H9 (cell line): ENCODE results near the gene HIPK2. TPM values are rescaled to one million over a fixed set of nuclear protein-coding genes. Genes with fewer than 3 reads are reported as not detected.

Experiments
- DNase-seq: peaks from one replicate; pipeline ENCODE4 v3.0.0-alpha.2; 2017
- H2AFZ ChIP-seq: one replicate; pipeline ENCODE4 v1.6.1; 2013; ENCODE audit warnings: mild to moderate bottlenecking, low read length, control low read depth, moderate library complexity
- H2AK5ac ChIP-seq: 2 replicates; pipeline ENCODE4 v1.6.1; 2013; ENCODE audit warnings: low read length, control low read depth, mixed read lengths; ENCODE audit not compliant: insufficient read length
- H2BK120ac ChIP-seq: one replicate; pipeline ENCODE4 v1.6.1; 2013; ENCODE audit warnings: low read depth, mild to moderate bottlenecking, low read length, control low read depth, inconsistent platforms; ENCODE audit not compliant: poor library complexity, severe bottlenecking
- H2BK12ac ChIP-seq: 2 replicates; pipeline ENCODE4 v1.6.1; 2013; ENCODE audit warnings: low read length, control low read depth, mixed read lengths, low read depth; ENCODE audit not compliant: insufficient read length
- H2BK15ac ChIP-seq: 2 replicates; pipeline ENCODE4 v1.6.1; 2013; ENCODE audit warnings: low read depth, low read length, control low read depth
- H2BK20ac ChIP-seq: one replicate; pipeline ENCODE4 v1.6.1; 2013; ENCODE audit warnings: low read depth, mild to moderate bottlenecking, low read length, control low read depth, inconsistent platforms; ENCODE audit not compliant: poor library complexity, severe bottlenecking
- H2BK5ac ChIP-seq: 2 replicates; pipeline ENCODE4 v1.6.1; 2013; ENCODE audit warnings: low read length, control low read depth, mixed read lengths; ENCODE audit not compliant: insufficient read length
- H3K14ac ChIP-seq: 2 replicates; pipeline ENCODE4 v1.6.1; 2013; ENCODE audit warnings: low read length, control low read depth; ENCODE audit not compliant: insufficient read depth
- H3K18ac ChIP-seq: 2 replicates; pipeline ENCODE4 v1.6.1; 2013; ENCODE audit warnings: low read depth, mild to moderate bottlenecking, mixed read lengths, low read length, control low read depth; ENCODE audit not compliant: insufficient read length
- H3K23ac ChIP-seq: 2 replicates; pipeline ENCODE4 v1.6.1; 2013; ENCODE audit warnings: low read length, control low read depth, mixed read lengths, low read depth; ENCODE audit not compliant: insufficient read length
- H3K23me2 ChIP-seq: 2 replicates; pipeline ENCODE4 v1.6.1; 2013; ENCODE audit warnings: low read depth, mild to moderate bottlenecking, mixed read lengths, low read length, control low read depth; ENCODE audit not compliant: insufficient read length, poor library complexity, severe bottlenecking
- H3K27ac ChIP-seq: 2 replicates; pipeline ENCODE4 v1.5.1; 2013; ENCODE audit warnings: low read length, control low read depth, mixed read lengths, low read depth; ENCODE audit not compliant: insufficient read length
- H3K27me3 ChIP-seq: 2 replicates; pipeline ENCODE4 v1.6.1; 2013; ENCODE audit warnings: low read length, control low read depth, inconsistent platforms; ENCODE audit not compliant: insufficient read depth
- H3K4ac ChIP-seq: 2 replicates; pipeline ENCODE4 v1.6.1; 2013; ENCODE audit warnings: low read depth, mild to moderate bottlenecking, control low read depth, inconsistent platforms, low read length, moderate library complexity
- H3K4me1 ChIP-seq: 2 replicates; pipeline ENCODE4 v1.6.1; 2013; ENCODE audit warnings: low read length, control low read depth, inconsistent platforms; ENCODE audit not compliant: insufficient read depth
- H3K4me2 ChIP-seq: 2 replicates; pipeline ENCODE4 v1.6.1; 2013; ENCODE audit warnings: low read length, control low read depth, mixed read lengths; ENCODE audit not compliant: insufficient read length, insufficient read depth
- H3K56ac ChIP-seq: 2 replicates; pipeline ENCODE4 v1.6.1; 2013; ENCODE audit warnings: low read depth, mild to moderate bottlenecking, mixed read lengths, low read length, control low read depth; ENCODE audit not compliant: insufficient read length
- H3K79me1 ChIP-seq: 2 replicates; pipeline ENCODE4 v1.6.1; 2013; ENCODE audit warnings: low read depth, mild to moderate bottlenecking, moderate library complexity, low read length, control low read depth, inconsistent platforms; ENCODE audit not compliant: insufficient read depth, poor library complexity, severe bottlenecking
- H3K79me2 ChIP-seq: 2 replicates; pipeline ENCODE4 v1.6.1; 2013; ENCODE audit warnings: low read length, control low read depth, inconsistent platforms; ENCODE audit not compliant: insufficient read depth
- H3K9ac ChIP-seq: 2 replicates; pipeline ENCODE4 v1.6.1; 2013; ENCODE audit warnings: low read length, control low read depth, mixed read lengths; ENCODE audit not compliant: insufficient read length; ENCODE audit errors: extremely low read depth
- H3K9me3 ChIP-seq: one replicate; pipeline ENCODE4 v1.6.1; 2013; ENCODE audit warnings: low read depth, low read length, inconsistent platforms; ENCODE audit not compliant: control insufficient read depth
- H3T11ph ChIP-seq: one replicate; pipeline ENCODE4 v1.6.1; 2013; ENCODE audit warnings: mild to moderate bottlenecking, low read length, control low read depth, inconsistent platforms
- H4K20me1 ChIP-seq: one replicate; pipeline ENCODE4 v1.6.1; 2013; ENCODE audit not compliant: control insufficient read depth, insufficient read length, insufficient read depth
- H4K5ac ChIP-seq: 2 replicates; pipeline ENCODE4 v1.6.1; 2013; ENCODE audit warnings: low read depth, mild to moderate bottlenecking, mixed read lengths, low read length, control low read depth; ENCODE audit not compliant: insufficient read length
- H4K8ac ChIP-seq: replicated peaks from 2 replicates; pipeline ENCODE4 v1.6.1; 2013; ENCODE audit warnings: low read length, control low read depth, mixed read lengths, low read depth; ENCODE audit not compliant: insufficient read length
- H4K91ac ChIP-seq: 2 replicates; pipeline ENCODE4 v1.6.1; 2013; ENCODE audit warnings: low read depth, mild to moderate bottlenecking, moderate library complexity, mixed read lengths, low read length, control low read depth; ENCODE audit not compliant: insufficient read length
- H3K27ac Mint-ChIP-seq, 3 experiments: 2 replicates in 2 of 3; 3 replicates in 1 of 3; pipeline ENCODE4 v1.8.0; 2020 to 2021; ENCODE audit warnings: mixed read lengths in 3 of 3, mild to moderate bottlenecking in 1 of 3, moderate library complexity in 1 of 3
- H3K27me3 Mint-ChIP-seq: 2 replicates; pipeline ENCODE4 v1.8.0; 2021; ENCODE audit warnings: low read depth, mild to moderate bottlenecking, moderate library complexity, mixed read lengths
- H3K36me3 Mint-ChIP-seq, 3 experiments: 2 replicates in 2 of 3; 3 replicates in 1 of 3; pipeline ENCODE4 v1.8.0; 2020 to 2021; ENCODE audit warnings: low read depth in 3 of 3, mixed read lengths in 3 of 3; ENCODE audit not compliant: insufficient read depth in 1 of 3
- H3K4me1 Mint-ChIP-seq, 2 experiments: 2 replicates each; pipeline ENCODE4 v1.8.0; 2020; ENCODE audit warnings: mixed read lengths in 2 of 2
- H3K4me3 Mint-ChIP-seq, 2 experiments: 2 replicates in 1 of 2; 3 replicates in 1 of 2; pipeline ENCODE4 v1.8.0; 2020 to 2021; ENCODE audit warnings: mild to moderate bottlenecking in 2 of 2, mixed read lengths in 2 of 2, moderate library complexity in 1 of 2
- H3K9me3 Mint-ChIP-seq, 2 experiments: 2 replicates in 1 of 2; 3 replicates in 1 of 2; pipeline ENCODE4 v1.8.0; 2020; ENCODE audit warnings: mild to moderate bottlenecking in 2 of 2, mixed read lengths in 2 of 2, moderate library complexity in 1 of 2
- CTCF ChIP-seq: fragments of 200-600 bp; sonication (generic); conservative IDR thresholded peaks from 3 replicates; pipeline ENCODE4 v1.8.0; 2021; ENCODE audit warnings: antibody characterized with exemption, mild to moderate bottlenecking
- WGBS: extraction: QIAGEN DNeasy Blood & Tissue Kit; methylation state at CpG from one replicate; pipeline ENCODE4 v1.1.7; 2013; ENCODE audit warnings: missing lambda C conversion rate, low lambda C conversion rate, mixed read lengths; ENCODE audit not compliant: insufficient read length; ENCODE audit errors: extremely low coverage; 5-methylcytosine and 5-hydroxymethylcytosine counted together
- total RNA-seq: library from RNA; stranded (reverse); gene quantifications from 2 replicates; pipeline ENCODE4 v1.2.1, GENCODE V29; 2021

HIPK2 gene
- total RNA-seq, 1 experiment from 2014 or later: 21.9 TPM

DNA sequence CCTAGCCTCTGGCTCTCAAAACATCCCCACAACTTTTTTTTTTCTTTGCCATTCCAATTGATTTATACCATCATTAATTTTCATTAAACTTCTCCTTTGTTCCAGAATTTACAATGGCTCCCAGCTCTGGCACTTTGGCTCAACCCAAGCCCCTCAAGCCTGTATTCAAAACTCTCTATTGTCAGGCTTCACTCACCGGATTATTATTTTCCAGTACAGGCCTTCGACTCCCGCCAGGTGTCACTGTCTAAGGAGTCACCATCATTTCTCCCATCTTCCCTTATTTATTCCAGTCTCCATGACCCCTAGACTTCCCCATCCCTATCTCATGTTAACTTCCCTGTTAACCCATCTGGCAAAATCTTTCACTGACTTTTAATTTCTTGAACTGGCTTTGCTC, 67.8 kb downstream of the HIPK2 start:
- H3K14ac ChIP-seq: no peak overlapping the region
- H3K56ac ChIP-seq: no peak overlapping the region

More for the DNA sequence above, 67.8 kb downstream of the HIPK2 start:
- Mint-ChIP-seq H3K4me3 (no peak overlapping the region), H3K27ac (no peak overlapping the region), H3K36me3 (peaks cover under 1 to 10% (median 9%) of the 10 kb centered on the region in 3 experiments; a peak in 6 of 7 replicates), H3K4me1 (peaks cover 52 to 55% of the 10 kb centered on the region in 2 experiments), H3K9me3 (no peaks in the 10 kb centered on the region), H3K27me3 (no peaks in the 10 kb centered on the region)
- Histone ChIP-seq H3K23me2 (no peaks in the 10 kb centered on the region), H3K18ac (no peak overlapping the region), H4K20me1 (no peaks in the 10 kb centered on the region), H3K9ac (no peak overlapping the region), H2AK5ac (no peak overlapping the region), H2BK20ac (no peak overlapping the region), H3K4me1 (peaks cover 15% of the 10 kb centered on the region), H3K23ac (no peak overlapping the region), H3K4me2 (no peak overlapping the region), H4K8ac (no peak overlapping the region), H3K4ac (no peak overlapping the region), H3T11ph (no peak overlapping the region), H2AFZ (no peak overlapping the region), H3K27me3 (no peaks in the 10 kb centered on the region), H2BK120ac (no peak overlapping the region), H4K91ac (no peak overlapping the region), H3K79me2 (no peaks in the 10 kb centered on the region), H2BK5ac (no peak overlapping the region), H3K9me3 (no peaks in the 10 kb centered on the region), H3K79me1 (no peaks in the 10 kb centered on the region), H4K5ac (no peak overlapping the region), H2BK15ac (no peak overlapping the region), H2BK12ac (no peak overlapping the region), H3K27ac (no peak overlapping the region)
- WGBS: no CpG with 5 or more reads among the region's 3 CpGs
- TF ChIP-seq CTCF: peak; percentile 18; the same call in 1 of the 3 replicates
- no peak for DNase-seq
